SH-SY5Y (cell line): ENCODE measurements around the gene ATG7.

Source experiments
- GATA2 ChIP-seq: IDR thresholded peaks from 2 replicates; pipeline ENCODE4 v1.6.1; 2011; ENCODE audit warnings: mild to moderate bottlenecking, low read depth, low read length
- GATA3 ChIP-seq: IDR thresholded peaks from 2 replicates; pipeline ENCODE4 v1.6.1; 2011; ENCODE audit warnings: low read depth, mild to moderate bottlenecking, low read length, moderate library complexity

ATG7 gene

DNA sequence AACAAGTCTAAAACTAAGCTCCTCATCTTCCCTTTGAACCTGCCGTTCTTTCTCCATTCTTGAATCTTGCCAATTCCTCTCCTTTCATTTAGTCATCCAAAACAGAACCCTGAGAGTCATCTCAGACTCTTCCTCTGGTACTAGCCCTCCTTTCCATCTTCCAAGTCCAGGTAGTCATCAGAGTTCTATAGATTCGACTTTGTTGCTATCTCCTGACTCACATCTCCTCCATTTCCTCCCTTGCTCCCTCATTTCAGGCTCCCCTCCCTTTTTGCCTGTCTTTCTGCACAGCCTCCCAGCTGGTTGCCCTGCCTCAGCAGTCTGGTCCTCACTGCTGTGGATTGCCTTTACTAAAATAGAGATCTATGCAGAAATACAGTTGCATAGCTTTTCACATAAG is 4.7 kb downstream of the ATG7 start:
- TF ChIP-seq GATA2 (no peak), GATA3 (no peak)

DNA sequence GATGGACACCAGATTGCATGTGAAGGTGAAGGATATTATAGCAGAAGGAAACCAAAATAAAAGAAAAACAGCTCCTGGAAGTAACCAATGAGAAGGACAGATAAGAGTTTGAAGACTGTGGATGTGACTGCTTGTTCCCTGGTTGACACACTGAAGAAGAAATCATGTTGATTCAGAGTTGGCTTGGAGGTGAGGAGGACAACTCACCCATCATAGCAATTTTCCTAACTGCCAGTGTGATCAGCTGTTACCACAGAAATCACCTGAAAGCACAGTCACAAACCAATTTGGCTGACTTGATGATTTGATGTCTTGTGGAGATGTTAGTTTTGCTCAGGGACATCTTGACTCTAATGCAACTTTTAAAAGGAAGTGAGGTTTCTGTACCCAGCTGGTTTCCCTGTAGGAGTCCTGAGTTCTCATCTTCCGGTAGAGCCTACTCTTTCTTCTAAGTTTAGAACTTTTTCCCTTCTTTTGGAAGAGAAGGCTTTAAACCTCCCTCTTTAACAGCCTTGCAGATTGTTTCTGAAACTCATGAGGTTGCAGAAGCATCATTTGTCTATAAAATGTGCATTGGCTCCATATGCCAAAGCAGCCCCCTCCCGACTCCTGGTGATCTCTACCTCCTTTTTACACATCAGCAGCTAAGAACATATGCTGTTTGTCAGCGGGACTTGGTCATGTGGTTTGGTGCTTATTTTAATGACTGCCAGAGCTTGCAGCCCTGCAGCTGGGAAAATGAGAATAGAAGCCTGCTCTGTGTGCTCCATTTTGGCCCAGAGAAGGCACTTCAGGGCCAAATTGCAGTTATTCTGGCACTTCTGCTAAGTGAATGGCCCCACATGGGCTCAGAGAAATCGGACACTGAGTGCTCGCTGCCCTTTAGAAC is 10.3 kb downstream of the ATG7 start:
- TF ChIP-seq GATA3 (no peak), GATA2 (no peak)

DNA sequence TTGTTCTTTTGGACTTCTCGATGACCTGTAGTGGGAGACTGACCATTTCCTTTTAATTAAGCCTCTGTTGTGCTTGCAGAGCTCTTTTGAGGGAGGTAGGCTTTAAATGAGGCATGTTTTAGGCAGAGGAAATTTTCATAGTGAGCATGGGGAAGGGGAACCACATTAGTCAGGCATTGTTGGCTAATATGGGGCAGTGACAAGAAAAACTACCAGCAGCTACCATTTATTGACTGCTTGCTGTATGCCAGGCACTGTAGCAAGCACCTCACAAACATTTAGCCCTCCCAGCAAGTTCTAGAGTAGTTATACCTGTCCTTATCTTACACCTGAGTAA is 10.9 kb downstream of the ATG7 start:
- TF ChIP-seq GATA2 (no peak), GATA3 (no peak)

DNA sequence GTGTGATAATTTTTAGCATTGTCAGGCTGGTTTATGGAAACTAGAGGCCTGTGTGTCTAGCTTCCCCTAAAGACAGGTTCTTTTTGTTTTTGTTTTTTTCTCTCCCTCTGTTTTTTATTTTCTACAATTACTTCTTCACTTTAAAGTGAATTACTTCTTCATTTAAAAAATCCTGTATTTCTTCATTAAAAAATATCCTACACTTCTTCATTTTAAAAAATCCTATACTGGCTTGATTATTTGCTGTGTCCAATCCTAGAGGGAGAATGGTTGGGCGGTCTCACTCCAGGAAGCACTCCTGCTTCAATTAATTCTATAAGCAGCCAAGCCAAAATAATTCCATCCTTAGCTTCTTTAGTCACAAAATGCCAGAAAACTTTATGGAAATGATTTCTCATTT is 11.8 kb downstream of the ATG7 start:
- TF ChIP-seq GATA3 = no peak
- no peak for TF ChIP-seq GATA2

DNA sequence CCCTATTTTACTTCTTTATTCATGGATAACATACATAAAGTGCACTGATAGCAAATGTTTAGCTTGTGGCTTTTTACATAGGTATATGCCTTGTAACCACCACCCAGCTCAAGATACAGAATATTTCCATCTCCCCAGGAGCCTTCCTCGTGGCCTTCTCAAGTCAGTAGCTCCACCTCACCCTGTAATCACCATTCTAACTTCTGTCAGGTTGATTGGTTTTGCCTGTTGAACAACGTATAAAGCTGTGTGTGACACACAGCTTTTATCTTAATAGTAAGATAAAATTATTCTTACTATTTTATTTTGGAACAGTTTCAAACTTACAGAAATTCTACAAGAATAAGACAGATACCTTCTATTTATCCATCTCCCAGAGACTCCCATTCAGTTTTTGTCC is 13.3 kb downstream of the ATG7 start:
- TF ChIP-seq GATA3 = no peak
- TF ChIP-seq GATA2 = no peak

DNA sequence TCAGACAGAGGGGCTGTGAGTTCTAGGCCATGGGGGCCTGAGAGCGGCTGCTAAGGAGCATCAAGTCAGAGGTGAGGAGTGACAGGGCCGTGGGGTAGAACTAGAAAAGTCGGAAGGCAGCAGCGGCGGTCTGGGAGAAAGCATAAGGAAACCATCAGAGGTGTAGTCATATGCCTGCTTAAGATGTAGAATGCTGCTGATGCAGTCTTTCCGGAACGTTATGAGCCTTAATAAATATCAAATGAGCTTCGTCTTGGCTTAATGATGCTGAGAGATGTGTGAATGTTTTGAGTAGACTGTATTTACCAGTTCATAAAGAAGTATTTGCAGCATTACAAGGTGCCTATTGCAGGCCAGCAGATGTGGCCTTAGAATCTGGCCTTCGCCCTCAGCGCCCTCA is 15.2 kb downstream of the ATG7 start:
- TF ChIP-seq GATA2 = no peak
- no peak for TF ChIP-seq GATA3

DNA sequence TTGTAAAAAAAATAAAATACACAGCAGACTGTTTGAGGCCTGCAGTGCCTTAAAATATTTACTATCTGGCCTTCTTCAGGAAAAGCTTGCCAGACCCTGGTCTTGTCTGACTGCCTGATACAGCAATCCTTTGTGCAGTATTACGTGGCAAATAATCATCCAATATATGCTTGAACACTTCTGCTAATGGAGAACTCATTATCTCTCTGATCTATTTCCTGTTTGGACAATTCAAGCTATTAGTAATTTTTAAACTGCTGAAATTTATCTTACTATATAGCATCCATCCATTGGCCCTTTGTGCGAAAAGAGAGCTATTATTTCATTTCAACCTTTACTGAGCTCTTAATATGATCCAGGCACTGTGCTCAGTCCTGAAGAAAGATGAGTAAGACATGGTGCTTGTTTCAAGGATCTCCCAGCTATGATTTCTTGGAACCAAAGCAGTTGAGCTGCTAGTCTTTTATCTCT is 15.9 kb downstream of the ATG7 start:
- no peak for TF ChIP-seq GATA3

DNA sequence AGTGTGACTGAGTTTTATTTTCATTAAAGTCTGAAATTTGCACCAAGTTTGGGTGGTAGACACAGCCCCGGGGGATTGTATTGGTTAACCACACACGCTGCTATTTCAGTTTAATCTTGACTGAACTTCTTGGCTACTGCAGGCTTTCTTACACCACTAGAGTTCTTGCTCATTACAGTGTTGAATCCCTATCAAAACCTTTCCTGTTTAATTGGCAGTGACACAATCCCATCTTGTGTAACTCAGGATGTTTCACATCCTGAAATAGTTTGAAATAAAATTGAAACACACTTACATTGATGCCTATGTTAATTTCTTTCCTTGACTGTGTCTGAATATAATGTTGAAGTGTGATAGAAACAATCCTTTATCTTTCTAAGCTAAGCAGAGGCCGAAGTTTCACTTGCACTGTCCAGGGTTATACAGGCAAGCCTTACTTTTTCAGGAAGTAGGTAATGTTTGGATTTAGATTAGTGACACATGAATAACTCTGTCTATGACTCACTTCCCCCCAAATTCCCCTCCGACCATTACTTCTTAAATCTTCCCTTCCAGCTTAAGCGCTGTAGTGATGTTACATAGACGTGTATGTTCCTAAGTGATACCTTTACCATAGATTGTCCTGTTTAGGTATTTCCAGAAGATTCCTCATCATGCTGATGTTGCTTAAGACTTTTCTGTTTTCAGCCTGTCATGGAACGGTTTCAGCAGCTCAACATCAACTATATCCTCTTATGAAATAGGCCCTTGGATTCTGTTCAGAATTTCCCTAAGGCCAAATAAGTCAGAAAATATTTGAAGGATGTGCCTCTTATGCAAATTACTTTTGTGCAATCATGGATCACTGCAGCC is 16.8 kb downstream of the ATG7 start:
- no peak for TF ChIP-seq GATA3
- no peak for TF ChIP-seq GATA2

DNA sequence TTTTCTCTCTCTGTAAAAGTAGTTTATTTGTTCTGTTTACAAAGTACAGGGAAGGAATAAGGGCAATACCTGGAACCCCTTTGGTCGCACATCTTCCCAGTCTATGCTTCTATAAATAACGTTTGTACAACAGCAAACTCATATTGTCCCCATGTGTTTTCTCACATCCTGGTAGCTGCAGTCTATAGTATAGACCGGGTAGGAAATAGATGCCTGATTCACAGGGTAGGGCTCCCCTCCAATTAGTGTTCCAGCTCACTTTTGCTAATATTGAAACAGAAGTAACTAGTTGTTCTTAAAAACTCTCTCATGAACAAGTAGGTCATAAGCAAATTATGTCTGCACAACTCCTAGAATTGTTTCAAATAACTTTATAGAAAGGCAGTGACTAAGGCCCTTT is 17.7 kb downstream of the ATG7 start:
- no peak for TF ChIP-seq GATA3
- no peak for TF ChIP-seq GATA2

DNA sequence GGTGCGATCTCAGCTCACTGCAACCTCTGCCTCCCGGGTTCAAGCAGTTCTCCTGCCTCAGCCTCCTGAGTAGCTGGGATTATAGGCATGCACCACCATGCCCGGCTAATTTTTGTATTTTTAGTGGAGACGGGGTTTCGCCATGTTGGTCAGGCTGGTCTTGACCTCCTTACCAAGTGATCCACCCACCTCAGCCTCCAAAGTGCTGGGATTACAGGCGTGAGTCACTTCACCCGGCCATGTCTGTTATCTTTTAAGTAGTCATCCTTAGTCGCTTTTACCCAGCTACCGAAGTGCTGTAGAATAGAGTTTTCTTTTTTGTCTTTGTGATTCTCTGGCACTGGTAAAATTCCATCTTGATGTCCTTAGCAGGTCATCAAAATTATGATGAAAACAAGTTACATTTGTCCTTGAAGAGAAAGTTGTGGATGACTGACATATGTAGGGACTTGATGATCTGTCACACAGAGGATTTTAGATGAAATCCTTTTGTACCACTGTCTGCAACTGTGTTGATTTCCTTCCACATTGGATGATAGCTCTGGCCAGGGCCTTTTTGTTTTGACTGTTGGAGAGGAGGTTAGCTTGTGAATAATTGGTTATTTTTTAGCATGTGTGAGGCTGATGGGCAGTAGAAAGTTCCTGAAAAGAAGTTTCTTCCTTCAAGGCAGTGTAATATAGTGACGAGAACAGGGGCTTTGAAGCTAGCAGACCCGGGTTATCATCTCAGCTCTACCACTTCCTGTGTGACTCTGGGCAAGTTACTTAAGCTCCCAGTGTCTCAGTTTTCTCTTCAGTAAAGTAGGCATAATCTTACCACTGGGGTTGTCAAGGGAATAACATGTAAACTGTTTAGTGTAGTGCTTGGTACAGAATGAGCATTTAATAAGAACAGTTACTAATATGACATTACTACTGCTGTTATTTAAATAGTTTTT is 18.8 kb downstream of the ATG7 start:
- TF ChIP-seq GATA2 = no peak
- TF ChIP-seq GATA3 = no peak

DNA sequence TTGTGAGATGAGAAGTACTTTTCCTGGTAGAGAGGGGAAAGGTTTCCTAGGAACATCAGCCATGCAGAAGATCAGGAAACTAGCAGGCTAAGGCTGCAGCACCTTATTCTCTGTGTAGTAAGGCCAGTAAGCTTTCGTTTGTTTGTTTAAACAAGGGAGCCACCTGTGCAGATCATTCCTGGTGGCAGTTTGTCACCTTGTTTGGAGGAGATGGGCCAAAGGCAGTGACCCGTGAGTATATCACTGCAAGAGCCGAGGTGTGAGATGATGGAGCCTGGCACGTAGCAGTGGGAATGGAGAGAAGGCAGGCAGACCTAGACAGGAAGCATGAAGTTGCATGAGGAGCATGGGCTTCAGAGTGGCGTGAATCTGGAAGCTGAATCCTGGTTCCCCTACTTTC is 19.6 kb downstream of the ATG7 start:
- TF ChIP-seq GATA2 = no peak
- TF ChIP-seq GATA3 = no peak

DNA sequence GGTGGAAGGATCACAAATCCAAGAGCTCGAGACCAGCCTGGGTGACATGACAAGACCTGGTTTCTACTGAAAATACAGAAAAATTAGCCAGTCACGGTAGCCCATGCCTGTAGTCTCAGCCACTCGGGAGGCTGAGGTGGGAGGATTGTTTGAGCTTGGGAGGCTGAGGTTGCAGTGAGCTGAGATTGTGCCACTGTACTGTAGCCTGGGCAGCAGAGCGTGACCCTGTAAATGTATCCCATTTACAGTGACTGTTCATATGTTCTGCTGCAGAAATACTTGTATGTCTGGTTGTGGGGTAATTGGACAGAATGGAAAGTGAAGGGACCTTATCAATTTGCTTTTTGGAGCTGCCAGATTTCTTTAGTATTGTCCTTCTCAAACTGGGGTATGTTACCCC is 24.9 kb downstream of the ATG7 start:
- TF ChIP-seq GATA2 (no peak), GATA3 (no peak)

DNA sequence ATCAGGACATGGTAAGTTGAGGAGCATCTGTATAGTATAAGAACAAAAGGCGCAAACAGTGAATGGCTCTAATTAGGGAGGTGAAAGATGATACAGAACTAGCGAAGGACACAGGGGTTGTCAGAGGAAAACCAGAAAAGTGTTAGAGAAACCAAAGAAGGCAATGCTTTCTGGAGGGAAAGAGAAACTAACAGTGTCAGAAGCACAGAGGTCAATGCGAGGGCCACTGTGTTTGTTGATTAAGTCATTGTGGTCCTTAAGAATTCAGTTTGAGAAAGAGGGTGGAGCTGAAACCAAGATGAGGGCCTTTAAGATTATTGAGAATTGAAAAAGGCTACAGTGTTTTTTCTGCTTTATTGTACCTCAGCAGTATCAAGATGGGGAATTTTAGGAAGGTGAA is 28.8 kb downstream of the ATG7 start:
- no peak for TF ChIP-seq GATA3
- no peak for TF ChIP-seq GATA2

DNA sequence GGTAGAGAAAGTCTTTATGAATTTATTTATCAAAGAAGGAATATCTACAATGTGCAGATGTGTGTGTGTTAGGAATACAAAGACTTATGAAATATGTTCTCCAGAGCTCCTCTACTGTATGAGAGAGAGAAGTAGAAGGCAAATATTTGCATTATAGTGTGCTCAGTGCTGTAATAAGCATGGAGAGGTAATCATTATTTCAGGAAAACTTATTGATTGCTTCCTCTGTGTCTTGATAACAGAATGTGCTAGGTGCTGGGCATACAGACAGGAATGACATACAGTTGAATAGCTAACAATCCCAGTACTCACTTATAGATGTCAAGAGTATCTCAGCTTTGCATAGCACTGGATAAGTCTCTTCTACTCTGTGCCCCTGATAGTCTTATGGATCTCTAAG is 30.2 kb downstream of the ATG7 start:
- TF ChIP-seq GATA2 (no peak), GATA3 (no peak)

DNA sequence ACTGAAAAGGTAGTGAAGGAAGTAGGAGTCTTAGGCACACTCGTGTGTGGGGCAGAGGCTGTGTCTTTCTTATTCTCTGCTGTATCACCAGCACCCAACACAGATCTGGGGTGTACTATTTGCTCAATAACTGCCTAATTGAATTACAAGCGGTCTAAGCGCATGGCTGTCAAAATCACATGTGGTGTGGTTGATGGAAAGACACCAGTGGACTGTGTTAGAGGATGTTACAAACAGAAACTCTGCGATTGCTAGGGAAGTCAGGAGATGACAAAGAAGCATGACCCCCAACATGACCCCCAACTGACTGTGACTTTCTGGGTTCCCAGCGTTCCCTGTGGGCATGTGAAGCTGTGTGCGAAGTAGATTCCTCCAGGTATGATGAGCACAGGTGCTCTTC is 32.0 kb downstream of the ATG7 start:
- TF ChIP-seq GATA3 (no peak), GATA2 (no peak)
